Mucosa of descending colon (tissue), 3 donors: ENCODE data around the gene NOD2. TPM values are rescaled to one million over a fixed set of nuclear protein-coding genes. Genes with fewer than 3 reads are reported as not detected.

Experiments used
- ATAC-seq: fragments of 200-7000 bp; cut with Tn5 transposase; one replicate; pipeline ENCODE4 v1.9.1; 2020; ENCODE audit warnings: mild to moderate bottlenecking, moderate library complexity
- DNase-seq, 3 donors: peaks; one replicate each; pipeline ENCODE4 v3.0.0-alpha.2; 2020
- H3K36me3 ChIP-seq: fragments of 200-600 bp; one replicate; pipeline ENCODE4 v1.8.0; 2021; ENCODE audit warnings: low read depth, mild to moderate bottlenecking
- H3K4me1 ChIP-seq: fragments of 200-600 bp; one replicate; pipeline ENCODE4 v1.8.0; 2021; ENCODE audit warnings: low read depth, mild to moderate bottlenecking
- H3K4me3 ChIP-seq: fragments of 200-600 bp; one replicate; pipeline ENCODE4 v1.8.0; 2021; ENCODE audit warnings: mild to moderate bottlenecking
- H3K9me3 ChIP-seq: fragments of 200-600 bp; one replicate; pipeline ENCODE4 v1.8.0; 2021; ENCODE audit warnings: mild to moderate bottlenecking
- intact Hi-C, 2 donors: fragments of 100-400 bp; cut with DNase I in 1 of 2; cut with micrococcal nuclease in 1 of 2; formaldehyde crosslinking; loops; one replicate each; pipeline versions ENCODE4 v1.11.0 to v1.11.1; 2022; cut with DNase I, micrococcal nuclease
- total RNA-seq, 3 donors: library from RNA; stranded (reverse); fragmentation: NEBNext Ultra II Directional in 2 of 3; extraction: Animal tissue kit (Norgen Biotek cat#: 25700) in 2 of 3; gene quantifications; one replicate each; pipeline versions ENCODE4 v1.2.1 to v1.2.4, GENCODE V29; 2021 to 2023
- TF ChIP-seq, protein P1 (sequence below): fragments of 200-600 bp; IDR thresholded peaks from one replicate; pipeline ENCODE4 v1.8.0; 2022; ENCODE audit warnings: antibody characterized with exemption, mild to moderate bottlenecking
- donor health status: DM: no; HTN: no; CAD: no; lungs with moderate emphysema.
- donor health status: DM: no; HTN: no; CAD: no.
- donor health status: DM: no; HTN: yes; CAD: no.

NOD2 gene
- total RNA-seq, 3 donors from 2014 or later, result 0.87 to 2.4 (median 2.0) TPM

DNA sequence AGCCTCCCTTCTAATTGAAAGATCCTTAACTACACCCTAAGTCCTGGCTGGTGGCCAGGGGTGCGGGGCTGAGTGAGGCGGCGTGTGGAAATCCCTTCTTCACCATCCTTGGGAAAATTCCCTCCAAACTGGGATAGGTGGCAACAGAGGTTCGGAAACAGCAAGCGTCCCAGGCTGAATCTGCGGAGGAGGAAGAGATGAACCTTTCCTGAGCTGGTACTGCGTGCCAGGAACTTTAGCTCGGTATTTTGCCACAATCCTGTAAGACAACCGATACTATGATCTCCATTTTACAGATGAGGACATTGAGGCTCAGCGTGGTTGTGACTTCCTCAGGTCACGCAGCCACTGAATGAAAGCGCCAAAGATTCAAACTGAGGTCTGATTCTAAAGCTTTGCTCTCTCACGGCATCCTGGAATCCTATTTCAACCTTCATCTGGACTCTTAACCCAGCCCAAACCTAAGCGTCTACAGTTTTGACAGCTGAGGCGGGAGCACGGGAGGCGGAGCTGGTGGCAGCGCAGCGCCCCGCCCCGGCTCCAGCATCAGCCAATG lies 47.9 kb downstream of the NOD2 start:
- Histone ChIP-seq H3K4me1 (peaks cover 11% of the 10 kb centered on the region), H3K9me3 (no peaks in the 10 kb centered on the region), H3K4me3 (no peak overlapping the region), H3K36me3 (peaks cover 5% of the 10 kb centered on the region)
- ATAC-seq, result peak; percentile 1
- intact Hi-C loops, result no loop called here
- peak; percentile 52 to 63 (median 55) for DNase-seq
- TF ChIP-seq, protein P1, sequence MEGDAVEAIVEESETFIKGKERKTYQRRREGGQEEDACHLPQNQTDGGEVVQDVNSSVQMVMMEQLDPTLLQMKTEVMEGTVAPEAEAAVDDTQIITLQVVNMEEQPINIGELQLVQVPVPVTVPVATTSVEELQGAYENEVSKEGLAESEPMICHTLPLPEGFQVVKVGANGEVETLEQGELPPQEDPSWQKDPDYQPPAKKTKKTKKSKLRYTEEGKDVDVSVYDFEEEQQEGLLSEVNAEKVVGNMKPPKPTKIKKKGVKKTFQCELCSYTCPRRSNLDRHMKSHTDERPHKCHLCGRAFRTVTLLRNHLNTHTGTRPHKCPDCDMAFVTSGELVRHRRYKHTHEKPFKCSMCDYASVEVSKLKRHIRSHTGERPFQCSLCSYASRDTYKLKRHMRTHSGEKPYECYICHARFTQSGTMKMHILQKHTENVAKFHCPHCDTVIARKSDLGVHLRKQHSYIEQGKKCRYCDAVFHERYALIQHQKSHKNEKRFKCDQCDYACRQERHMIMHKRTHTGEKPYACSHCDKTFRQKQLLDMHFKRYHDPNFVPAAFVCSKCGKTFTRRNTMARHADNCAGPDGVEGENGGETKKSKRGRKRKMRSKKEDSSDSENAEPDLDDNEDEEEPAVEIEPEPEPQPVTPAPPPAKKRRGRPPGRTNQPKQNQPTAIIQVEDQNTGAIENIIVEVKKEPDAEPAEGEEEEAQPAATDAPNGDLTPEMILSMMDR, result no peak

DNA sequence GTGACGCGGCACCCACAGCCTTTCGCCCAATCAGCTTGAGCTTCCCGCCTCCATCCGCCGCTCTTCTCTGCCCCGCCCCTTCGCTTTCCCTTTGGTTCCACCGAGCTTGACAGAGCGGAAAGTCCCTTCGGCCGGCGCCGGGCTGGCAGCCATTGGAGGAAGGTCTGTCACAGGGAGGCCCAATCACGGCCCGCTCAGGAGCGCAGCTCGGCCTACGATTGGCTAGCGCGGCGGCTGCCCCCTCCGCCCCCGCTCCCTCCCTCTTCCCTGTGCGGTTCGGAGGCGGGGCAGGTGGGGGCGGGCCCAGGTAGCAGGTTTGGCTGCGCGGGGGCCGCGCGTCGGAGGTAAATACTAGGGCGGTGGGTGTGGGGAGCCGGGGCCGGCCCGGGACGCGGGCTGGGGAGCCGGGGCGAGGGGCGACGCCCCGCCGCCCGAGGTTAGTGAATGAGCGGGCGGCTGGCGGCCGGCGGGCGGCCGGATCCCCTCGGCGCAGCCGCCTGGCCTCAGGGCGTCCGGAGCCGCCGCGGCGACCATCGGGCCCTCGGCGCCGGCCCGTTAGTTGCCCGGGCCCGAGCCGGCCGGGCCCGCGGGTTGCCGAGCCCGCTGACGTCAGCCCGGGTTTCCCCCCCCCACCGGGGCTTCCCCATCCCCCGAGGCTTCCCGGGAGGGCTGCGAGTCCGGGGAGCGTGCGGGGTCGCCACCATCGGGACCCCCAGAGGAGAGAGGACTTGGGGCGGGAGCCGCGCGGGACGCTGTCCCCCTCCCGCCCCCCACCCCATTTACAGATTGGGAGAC lies 48.6 kb downstream of the NOD2 start, which contains the start of gene CYLD:
TSS of gene CYLD (plus strand) at position 306 of the 795 bp plus-strand sequence. CDS start 7,613 bp downstream, outside the sequence.
- Histone ChIP-seq H3K36me3 (peaks cover 5% of the 10 kb centered on the region), H3K9me3 (no peaks in the 10 kb centered on the region), H3K4me3 (peak within 1 kb of the TSS; percentile 82), H3K4me1 (peaks cover 11% of the 10 kb centered on the region)
- peak; percentile 99 to 100 (median 99) for DNase-seq
- peak; percentile 96 for ATAC-seq
- TF ChIP-seq, protein P1, result no peak
- intact Hi-C loops, result no loop called here

DNA sequence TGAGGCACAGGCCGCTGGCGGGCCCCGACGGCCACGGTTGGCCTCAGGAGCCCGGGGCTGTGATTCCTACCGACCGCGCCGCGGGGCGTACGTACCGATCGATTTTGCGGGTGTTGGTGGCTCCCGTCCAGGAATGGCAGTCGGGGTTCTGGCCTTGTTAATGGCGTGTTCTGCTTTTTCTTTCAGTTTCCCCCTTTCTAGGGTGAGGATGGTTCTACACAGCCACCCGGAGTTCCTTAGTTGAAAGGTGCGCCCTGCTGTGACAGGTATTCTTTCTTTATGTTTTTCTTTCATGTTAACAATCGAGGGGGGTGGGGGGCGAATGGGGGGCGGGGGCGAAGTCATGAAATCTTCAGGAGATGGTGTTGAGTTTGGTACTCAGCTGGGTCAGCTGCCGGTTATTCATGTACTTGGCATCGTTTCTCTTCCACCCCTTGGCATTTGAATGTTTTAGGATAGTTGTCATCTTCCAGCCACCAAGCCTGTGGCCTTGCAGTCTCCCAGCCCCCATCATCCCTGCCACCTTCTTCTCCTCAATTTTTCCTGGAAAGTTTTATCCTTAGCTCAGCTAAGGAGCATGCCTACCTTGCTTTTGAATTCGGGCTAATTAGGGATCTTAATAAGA lies 49.3 kb downstream of the NOD2 start:
- H3K4me1 ChIP-seq, result peaks cover 11% of the 10 kb centered on the region
- DNase-seq, result peak in 1 of 3 donors; percentile 47
- intact Hi-C loops, result no loop called here

DNA sequence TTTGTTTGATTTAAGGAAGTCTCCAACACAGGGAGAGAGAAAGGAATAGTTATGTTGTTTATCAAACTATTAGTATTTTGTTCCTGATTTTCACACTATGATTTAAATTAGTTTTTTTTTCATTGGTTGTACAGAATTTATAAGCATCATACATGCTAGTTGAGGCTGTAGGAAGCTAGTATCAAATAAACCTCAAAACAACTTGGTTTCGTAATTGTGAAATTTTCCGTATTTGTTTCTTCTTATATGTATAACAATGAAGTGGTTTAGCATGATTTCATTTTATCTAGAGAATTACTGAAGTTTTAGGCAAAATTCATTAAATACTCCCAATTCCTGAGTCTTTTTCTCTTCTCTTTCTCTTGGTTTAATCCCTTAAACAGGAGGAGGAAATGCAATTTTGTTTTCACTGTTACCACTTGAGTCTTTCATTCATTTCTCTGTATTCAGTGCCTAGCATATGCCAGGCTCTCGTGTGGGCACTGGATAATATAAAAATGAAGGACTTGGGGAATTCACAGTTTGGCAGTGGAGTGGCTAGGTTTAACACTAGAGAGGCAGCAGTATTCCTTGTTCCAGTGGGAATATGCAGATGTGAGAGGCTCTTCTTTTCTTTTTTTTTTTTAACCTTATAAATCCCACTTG lies 50.3 kb downstream of the NOD2 start:
- H3K4me1 ChIP-seq, result peaks cover 11% of the 10 kb centered on the region
- ATAC-seq, result no peak
- H3K9me3 ChIP-seq, result no peaks in the 10 kb centered on the region
- TF ChIP-seq, protein P1, result no peak
- H3K4me3 ChIP-seq, result no peak overlapping the region
- no peak for DNase-seq
- intact Hi-C loops, result no loop called here
- H3K36me3 ChIP-seq, result peaks cover 5% of the 10 kb centered on the region

More for the DNA sequence above, 49.3 kb downstream of the NOD2 start:
- TF ChIP-seq, protein P1, result no peak
- Histone ChIP-seq H3K4me3 (peak overlapping the region; percentile 82), H3K36me3 (peaks cover 5% of the 10 kb centered on the region), H3K9me3 (no peaks in the 10 kb centered on the region)
- no peak for ATAC-seq

DNA sequence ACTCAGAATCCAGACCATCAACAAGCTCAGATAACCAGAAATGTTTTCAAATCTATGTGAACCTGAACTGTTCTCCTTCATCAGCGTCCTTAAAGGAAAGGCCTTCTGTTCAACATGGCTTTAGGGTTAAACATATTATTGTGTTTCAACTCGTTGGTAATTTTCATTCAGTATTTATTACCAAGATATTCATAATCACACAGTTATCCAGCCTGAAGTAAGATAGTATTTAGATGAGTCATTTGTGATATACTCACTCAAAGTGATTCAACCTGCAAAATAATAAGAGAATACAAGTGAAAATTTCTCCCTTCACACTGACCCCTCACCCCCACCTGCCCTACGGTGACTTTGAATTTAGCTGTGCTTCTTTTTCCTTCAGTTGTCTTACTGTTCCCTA lies 51.5 kb downstream of the NOD2 start:
- Histone ChIP-seq H3K4me3 (no peak overlapping the region), H3K4me1 (peaks cover 11% of the 10 kb centered on the region), H3K36me3 (peaks cover 5% of the 10 kb centered on the region), H3K9me3 (no peaks in the 10 kb centered on the region)
- ATAC-seq (no peak), DNase-seq (no peak)
- intact Hi-C loops, result no loop called here
- TF ChIP-seq, protein P1, result no peak
